Ammon's horn (tissue), 1 donor: ENCODE measurements around the gene MTHFR.

Experiments used
- DNase-seq: peaks from one replicate; pipeline ENCODE4 v3.0.0-alpha.2; 2016; ENCODE audit warnings: low spot score

The MTHFR gene

DNA sequence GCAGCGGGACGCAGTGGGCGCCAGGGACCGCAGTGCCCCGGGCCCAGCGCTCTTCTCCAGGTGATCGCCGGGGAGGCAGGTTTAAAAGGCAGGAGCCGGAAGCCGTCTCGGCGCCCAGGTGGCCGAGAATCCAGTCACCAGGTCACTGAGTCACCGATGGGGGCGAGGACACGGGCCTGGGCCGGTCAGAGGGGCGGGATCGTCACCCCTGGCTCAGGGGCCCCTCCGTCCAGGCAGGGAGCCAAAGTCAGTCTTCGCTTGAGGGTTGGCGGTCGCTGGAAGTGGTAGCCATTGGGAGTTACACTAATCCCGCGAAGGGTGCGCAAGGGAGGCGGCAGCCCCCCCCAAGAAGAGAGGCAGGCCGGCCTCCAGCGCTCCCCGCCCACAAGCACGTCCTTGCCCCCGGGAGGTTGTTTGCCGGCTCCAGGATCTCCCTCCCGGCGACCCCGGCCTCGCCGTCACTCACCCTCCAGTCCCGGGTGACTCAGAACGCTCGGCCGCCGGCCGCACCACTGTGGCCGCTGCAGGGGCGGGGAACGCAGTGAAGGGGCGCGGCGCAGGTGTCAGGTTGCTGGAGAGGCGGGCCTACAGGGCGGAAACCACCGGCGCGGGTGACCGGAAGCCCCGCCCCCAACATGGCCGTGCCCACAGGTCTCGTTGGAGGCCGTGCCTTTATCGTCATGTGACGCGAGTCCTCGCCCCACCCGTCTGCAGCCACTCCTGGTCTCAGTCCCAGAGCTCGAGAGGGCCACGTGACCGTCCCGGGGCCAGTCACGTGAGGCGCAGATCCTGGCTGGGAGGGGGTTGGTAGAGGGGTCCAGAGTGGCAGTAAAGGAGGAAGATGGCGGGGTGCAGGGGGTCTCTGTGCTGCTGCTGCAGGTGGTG is at the start of gene MTHFR, which contains the start of gene CLCN6:
TSS of gene MTHFR (minus strand) at position 543 of the 885 bp plus-strand sequence. CDS start 2,848 bp downstream, outside the sequence.
TSS of gene CLCN6 (plus strand) at position 770 of the 885 bp plus-strand sequence. CDS start at position 842, 72 bp downstream.
- peak; percentile 99 for DNase-seq

DNA sequence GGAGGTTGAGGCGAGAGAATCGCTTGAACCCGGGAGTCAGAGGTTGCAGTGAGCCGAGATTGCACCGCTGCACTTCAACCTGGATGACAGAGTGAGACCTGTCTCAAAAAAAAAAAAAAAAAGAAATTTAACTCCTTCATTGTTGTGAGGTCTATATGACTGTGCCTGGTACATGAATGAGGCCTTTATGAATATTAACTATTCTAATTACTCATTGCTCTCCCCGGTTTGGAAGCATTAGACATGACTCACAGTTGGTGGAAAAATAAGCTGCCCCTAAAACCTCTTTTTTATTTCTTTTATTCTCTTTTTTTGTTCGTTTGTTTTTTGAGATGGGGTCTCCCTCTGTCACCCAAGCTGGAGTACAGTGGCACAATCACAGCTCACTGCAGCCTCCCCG is 49.7 kb upstream of the MTHFR start:
- no peak for DNase-seq

DNA sequence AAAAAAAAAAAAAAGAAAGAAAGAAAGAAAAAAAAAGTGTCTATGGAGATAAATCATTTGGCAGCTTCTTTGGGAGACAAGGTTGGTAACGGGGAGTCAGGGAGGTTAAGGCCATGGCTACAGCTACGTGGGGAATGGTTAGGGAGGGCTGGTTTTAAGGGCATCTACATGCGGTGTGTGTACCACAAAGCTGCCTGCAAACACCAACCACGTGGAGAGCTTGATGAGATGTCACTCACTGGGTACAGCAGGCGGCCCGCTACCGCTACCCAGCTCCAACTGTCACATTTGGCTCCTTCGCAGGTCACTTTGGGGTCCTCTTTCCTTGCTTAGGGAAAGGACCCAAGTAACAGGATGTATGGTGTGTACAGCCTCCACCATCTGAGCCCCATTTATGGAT is 48.8 kb upstream of the MTHFR start:
- DNase-seq: no peak

DNA sequence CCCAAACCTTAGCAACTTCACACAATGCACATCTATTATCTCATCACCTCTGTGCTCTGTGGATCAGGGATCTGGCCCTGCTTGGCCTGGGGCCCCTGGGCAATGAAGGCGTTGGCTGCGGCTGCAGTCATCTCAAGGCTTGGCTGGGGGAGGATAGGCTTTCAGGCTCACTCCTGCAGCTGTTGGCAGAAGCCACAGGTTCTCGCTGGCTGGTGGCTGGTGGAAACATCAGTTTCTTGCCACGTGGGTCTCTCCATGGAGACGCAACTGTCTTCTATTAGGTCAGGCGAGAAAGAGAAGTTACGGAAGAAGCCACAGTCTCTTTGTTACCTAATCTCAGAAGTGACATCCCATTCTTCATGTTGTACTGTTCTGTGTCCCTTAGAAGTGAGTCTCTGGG is 45.4 kb upstream of the MTHFR start:
- no peak for DNase-seq

DNA sequence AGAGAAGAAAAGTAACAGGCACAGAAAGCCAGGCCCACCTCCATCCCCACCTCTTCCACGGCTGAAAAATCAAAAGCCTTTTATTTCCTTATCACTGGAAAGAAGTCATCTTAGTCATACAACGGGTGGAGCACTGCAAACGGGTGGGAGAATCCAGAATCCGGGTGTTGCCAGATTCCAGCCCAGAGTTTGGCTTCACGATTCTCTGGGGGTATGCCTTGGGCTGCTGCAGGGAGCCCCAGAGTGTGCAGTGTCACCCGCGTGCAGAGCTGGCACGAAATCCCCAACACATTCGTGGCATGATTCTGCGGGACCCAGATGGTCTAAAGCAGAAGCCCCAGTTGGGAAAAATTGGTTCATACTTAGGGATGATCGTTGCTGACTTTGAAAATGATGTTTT is 44.4 kb upstream of the MTHFR start:
- DNase-seq: no peak

DNA sequence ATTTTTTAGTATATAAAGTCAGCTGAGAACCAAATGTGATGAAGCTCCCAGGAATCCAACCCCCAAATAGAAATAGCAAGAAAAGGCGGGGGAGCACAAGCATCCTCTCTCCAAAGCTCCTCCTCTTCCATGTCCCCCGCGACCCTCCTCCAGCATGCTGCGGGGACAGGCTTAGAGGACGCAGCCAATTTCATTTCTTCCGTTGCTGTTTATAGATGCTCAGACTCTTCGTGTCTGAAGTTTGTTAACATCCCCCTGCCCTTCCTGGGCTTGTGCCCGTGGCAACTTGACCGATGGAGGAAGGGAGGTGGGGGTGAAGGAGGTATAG is 42.6 kb upstream of the MTHFR start:
- no peak for DNase-seq

DNA sequence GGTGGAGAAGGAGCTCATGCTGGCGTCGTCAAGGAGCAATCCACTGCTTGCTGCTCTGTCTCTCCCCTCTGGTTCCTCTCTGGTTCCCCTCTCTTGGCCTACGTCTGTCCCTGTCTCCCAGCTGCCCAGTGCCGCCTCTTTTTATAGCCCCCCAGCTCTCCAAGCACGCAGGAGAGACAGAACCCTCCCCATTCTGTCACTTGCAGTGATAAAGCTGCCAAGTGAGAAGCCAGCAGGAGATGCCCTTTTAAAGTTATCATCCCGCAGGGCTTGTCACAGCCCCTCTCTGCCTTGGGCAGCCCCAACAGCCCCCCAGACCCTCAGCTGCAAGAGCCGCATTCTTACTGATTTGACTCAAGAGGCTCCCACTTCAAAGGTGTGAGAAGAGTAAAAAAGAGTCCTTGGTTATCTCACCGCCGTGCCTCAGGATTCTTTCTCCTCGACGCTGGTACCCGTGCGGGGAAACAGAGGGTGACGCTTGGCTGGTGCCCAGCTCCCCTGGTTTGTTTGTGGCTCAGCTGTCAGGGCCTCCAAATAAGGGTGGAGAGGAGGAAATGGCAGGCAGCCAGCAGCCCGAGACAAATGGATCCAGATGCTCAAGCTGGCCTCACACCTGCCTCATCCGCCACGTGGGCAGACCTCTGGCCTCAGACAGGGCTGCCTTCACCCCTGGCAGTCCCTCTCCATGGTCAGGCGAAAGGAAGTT is 42.1 kb upstream of the MTHFR start, which contains the start of gene NPPA:
TSS of gene NPPA (minus strand) at position 117 of the 706 bp plus-strand sequence. CDS start at position 18, 99 bp downstream.
- peak; percentile 15 for DNase-seq

DNA sequence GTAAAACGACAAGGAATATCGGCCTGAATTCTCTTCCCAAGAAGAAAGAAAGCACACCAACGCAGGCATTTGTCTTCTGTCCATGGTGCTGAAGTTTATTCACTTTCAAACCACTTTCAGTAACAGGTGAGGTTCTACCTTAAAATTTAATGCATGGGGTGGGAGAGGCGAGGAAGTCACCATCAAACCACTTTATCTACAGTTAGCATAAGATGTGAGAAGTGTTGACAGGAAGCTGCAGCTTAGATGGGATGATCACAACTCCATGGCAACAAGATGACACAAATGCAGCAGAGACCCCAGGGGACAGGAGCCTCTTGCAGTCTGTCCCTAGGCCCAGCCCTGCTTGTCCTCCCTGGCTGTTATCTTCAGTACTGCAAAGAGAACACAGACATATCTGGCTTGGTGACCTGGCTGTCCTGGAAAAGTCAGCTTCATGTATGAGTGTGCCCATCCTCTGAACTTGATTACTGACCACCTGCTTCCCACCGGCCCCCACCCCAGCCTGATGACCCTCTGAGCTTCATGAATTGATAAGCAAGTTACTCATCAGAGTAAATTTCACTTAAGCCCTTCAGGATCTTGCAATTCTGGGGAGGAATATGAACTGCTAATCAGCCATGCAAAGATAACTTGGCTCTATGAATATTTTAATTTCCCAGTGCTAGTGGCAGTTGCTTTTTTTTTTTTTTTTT is 40.0 kb upstream of the MTHFR start:
- no peak for DNase-seq

DNA sequence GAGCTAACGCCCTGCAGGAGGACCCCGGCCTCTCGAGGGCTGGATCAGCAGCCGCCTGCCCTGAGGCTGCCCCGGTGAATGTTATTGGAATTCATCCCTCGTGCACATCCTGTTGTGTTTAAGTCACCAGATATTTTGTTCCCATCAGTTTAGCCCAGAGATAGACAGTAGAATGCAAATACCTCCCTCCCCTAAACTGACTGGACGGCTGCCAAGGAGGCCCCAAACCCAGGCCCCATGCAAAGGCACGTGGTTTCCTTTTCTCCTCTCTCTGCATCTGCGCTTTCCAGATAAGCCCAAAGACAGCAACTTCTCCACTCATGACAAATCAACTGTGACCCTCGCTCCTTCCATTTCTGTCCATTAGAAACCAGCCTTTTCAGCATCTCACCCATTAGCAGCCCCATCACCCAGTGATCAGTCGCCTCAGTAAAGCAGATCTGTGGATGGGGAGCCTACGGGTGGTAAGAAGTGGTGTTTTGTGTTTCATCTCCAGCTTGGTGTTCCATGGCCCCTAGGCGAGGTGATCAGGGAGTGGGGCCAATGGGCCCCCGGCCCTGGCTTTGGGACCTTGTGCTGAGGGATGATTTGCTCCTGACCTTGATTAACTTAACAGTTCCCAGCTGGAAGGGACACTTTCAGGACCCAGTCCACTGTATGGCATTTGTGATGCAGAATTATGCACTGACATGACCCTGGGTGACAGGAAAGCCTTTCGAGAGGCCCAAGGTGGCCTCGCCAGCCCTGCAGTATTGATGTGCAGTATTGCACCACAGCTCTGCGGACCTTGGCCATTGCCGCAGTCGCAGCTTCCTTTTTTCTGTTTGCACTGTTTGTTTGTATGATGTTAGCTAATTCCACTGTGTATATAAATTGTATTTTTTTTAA is 36.6 kb upstream of the MTHFR start:
- DNase-seq: peak; percentile 26

DNA sequence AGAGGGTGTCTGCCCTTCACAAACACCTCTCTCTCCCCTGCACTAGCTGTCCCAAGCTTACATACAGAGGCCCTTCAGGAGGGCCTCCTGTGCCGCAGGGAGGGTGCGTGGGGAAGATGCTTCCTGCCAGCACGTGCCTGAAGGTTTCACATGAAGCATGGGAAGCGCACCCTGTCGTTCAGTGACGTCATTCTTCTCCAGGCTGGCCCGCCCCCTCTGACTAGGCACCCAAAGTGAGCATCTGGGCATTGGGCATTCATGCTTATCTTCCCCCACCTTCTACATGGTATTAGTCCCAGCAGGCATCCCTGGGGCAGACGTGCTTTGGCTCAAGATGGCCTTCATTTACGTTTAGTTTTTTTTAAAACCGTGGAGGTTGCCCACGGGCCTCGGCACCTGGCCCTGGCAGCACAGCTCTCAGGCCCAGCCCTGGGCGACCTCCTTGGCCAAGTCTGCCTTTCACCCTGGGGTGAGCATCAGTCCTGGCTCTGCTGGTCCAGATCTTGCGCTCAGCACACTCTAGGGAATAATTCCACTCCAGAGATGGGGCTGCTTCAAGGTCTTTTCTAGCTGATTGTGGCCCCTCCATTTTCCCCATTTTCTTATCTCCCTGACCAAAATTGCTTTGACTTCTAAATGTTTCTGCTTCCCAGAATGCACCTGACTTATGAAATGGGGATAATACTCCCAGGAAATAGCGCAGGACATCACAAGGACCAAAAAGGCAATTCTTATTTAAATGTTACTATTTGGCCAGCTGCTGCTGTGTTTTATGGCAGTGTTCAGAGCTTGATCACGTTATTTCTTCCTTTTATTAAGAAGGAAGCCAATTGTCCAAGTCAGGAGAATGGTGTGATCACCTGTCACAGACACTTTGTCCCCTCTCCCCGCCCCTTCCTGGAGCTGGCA is 35.7 kb upstream of the MTHFR start:
- DNase-seq: no peak

DNA sequence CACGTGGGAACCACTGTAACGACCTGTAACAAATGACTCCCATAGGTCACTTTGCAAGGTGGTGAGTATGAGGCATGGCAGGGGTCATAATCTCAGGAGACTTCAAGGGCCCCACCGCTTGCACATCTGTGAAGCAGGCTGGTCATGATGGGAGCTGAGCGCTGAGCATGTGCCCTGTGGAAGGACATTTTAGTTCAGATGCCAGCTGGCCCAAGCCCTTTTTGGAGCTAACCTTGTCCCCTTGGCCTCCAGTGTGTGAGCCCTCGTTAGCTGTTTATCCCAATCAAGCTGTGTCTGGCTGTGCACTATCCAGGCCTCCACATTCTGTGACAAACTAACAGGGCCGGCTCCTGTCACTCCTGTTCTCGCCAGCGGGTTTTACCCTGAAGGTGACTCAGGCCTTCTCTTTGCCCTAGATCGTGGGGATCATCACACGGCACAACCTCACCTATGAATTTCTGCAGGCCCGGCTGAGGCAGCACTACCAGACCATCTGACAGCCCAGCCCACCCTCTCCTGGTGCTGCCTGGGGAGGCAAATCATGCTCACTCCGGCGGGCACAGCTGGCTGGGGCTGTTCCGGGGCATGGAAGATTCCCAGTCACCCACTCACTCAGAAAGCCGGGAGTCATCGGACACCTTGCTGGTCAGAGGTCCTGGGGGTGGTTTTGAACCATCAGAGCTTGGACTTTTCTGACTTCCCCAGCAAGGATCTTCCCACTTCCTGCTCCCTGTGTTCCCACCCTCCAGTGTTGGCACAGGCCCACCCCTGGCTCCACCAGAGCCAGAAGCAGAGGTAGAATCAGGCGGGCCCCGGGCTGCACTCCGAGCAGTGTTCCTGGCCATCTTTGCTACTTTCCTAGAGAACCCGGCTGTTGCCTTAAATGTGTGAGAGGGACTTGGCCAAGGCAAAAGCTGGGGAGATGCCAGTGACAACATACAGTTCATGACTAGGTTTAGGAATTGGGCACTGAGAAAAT is 34.3 kb upstream of the MTHFR start:
- no peak for DNase-seq

DNA sequence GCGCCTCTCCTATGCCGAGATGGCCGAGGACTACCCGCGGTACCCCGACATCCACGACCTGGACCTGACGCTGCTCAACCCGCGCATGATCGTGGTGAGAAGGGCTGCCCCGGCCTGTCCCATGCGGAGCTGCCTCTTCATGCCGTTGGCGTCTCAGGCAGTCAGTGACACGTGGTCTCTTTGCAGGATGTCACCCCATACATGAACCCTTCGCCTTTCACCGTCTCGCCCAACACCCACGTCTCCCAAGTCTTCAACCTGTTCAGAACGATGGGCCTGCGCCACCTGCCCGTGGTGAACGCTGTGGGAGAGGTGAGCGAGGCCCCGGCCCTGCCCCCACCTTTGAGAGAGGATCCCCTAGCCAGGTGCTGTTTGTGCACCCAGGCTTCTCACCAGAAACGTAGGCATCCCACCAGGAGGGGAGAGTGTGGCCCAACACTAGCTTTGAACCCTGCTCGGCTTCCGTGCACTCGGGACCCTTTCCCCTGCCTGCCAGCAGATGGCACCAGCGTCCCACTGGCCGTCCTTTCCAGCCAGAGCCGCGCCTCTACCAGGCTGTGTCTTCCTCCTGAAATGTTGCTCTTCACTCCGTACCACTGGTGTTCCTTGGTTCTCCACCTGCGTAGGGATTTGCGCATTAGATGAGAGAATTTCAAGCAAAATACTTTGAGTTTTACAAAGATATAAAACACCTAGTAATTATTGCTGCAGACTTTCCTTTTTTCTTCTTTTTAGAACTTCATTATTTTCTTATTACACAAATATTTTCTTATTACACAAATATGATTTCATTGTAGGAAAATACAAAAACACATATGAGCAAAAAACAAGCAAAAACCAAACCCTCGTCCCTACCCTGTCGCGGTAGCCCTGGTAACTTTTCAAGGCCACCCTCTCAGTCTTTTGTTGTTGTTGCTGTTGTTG is 32.8 kb upstream of the MTHFR start:
- DNase-seq: peak; percentile 86

DNA sequence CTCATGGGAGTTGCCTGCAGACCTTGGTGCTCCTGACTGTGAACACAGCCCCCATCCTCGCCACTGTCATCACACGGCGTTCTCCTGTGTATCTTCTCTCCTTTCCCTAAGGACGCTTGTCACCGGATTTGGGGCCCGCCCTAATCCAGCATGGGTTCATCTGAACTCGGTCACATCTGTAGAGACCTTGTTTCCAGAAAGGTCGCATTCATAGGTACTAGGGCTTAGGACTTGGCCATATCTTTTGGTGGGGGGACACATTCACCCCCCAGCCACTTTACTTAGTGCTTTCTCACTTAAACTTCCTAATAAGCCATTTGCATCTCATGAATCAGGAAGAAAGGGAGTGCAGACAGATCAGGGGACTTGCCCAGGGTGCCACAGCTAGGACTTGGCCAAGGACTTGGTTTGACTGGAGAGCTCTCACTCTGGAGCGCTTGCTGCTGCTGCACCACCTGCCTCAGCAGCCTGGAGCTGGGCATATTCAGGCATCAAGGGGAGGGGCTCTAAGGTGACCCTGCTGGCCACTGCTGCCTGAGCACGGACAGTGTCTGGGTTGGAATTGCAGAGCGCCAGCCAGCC is 32.1 kb upstream of the MTHFR start:
- DNase-seq: no peak

DNA sequence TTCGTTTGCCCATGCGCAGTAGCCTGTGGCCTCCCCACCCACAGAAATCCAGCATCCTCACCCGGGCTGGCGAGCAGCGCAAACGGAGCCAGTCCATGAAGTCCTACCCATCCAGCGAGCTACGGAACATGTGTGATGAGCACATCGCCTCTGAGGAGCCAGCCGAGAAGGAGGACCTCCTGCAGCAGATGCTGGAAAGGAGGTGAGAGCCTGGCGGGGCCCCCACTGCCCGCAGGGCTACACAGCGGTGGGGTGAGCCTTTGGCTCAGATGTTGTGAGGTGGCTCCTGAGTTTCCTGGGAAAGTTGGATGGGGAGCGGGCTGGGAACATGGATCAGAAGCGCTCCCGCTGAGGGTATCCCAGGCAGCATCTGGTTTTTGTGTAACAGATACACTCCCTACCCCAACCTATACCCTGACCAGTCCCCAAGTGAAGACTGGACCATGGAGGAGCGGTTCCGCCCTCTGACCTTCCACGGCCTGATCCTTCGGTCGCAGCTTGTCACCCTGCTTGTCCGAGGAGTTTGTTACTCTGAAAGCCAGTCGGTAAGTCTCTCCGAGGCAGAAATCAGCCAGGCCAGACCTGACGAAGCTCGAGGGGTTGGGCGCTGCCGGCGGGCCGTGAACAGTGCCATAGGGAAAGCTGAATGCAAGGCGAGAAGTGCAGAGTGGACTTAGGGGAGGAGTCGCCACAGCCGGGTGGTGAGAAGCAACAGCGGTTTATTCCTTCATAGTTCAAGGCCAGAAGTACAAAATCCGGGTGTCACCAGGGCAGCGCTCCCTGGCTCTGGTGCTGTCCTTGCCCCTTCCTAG is 31.4 kb upstream of the MTHFR start:
- DNase-seq: no peak

DNA sequence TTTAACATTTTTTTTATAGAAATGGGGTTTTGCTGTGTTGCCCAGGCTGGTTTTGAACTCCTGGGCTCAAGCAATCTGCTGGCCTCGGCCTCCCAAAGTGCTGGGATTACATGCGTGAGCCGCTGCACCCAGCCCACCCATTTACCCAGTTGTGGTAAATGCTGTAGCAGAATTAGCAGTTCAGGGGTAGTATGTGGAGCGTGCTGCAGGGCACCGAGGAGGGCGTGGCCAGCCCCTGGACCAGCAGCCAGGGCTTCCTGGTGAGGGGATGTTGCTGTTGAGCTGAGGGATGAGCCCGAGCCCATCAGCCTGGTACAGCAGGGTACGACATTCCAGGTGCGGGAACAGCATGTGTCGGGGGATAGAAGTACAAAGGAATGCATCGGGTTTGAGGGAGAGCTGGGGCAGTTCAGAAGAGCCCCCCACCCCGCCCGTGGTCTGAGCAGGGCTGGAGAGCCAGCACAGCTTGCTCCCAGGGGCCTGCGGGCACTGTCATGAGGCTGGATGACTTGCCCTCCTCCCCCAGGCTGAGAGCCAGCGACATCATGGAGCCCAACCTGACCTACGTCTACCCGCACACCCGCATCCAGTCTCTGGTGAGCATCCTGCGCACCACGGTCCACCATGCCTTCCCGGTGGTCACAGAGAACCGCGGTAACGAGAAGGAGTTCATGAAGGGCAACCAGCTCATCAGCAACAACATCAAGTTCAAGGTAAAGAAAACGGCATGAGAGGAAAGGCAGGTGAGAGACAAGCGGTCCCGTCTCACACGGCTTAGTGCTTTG is 29.9 kb upstream of the MTHFR start:
- DNase-seq: no peak

DNA sequence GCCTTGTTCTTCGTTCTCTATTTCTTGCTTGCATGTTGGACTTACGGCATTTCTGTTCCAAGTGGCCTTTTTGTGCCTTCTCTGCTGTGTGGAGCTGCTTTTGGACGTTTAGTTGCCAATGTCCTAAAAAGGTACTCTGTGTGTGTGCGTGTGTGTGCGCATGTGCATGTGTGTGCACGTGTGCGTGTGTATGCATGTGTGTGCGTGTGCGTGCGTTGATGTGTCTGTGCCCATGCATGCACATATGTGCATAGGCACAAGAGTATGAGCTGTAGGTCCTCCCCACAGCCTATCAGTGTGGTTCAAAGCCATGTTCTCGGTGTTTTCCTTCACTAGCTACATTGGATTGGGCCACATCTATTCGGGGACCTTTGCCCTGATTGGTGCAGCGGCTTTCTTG is 28.1 kb upstream of the MTHFR start:
- no peak for DNase-seq
